WTC11 (cell line): Measurements from ENCODE around the gene CTXN1. TPM values are rescaled to one million over a fixed set of nuclear protein-coding genes. Genes with fewer than 3 reads are reported as not detected.
"Not testable (repeated sequence)": the region's sequence is repeated elsewhere in the genome, so short reads cannot be mapped to it uniquely, and the experiment has no call there.

Source experiments
- ATAC-seq: fragments of 200-7000 bp; cut with Tn5 transposase; 2 replicates; pipeline ENCODE4 v1.10.0; 2021; ENCODE audit warnings: mild to moderate bottlenecking, moderate library complexity
- CTCF ChIA-PET: fragments of 300-600 bp; sonication (Branson Sonifier 250); formaldehyde crosslinking; loops from one replicate; lab custom pipeline; 2021; ENCODE audit warnings: antibody characterized with exemption; lab: Charles Lee
- POLR2A ChIA-PET: fragments of 350-600 bp; sonication (Branson Sonifier 250); formaldehyde crosslinking; loops from one replicate; lab custom pipeline; 2021; ENCODE audit warnings: antibody characterized with exemption; lab: Charles Lee
- DNase-seq: peaks from one replicate; pipeline ENCODE4 v3.0.0; 2021; ENCODE audit warnings: low spot score
- H3K27ac Mint-ChIP-seq: 2 replicates; pipeline ENCODE4 v1.8.0; 2021; ENCODE audit warnings: mixed read lengths
- H3K27me3 Mint-ChIP-seq: 2 replicates; pipeline ENCODE4 v1.8.0; 2021; ENCODE audit warnings: low read depth, mild to moderate bottlenecking, moderate library complexity, mixed read lengths
- H3K36me3 Mint-ChIP-seq: 2 replicates; pipeline ENCODE4 v1.8.0; 2021; ENCODE audit warnings: mixed read lengths
- H3K4me1 Mint-ChIP-seq: 2 replicates; pipeline ENCODE4 v1.8.0; 2022; ENCODE audit warnings: mixed read lengths
- H3K4me3 Mint-ChIP-seq: 2 replicates; pipeline ENCODE4 v1.8.0; 2021; ENCODE audit warnings: mild to moderate bottlenecking, moderate library complexity, mixed read lengths
- H3K9me3 Mint-ChIP-seq: 2 replicates; pipeline ENCODE4 v1.8.0; 2021; ENCODE audit warnings: mixed read lengths
- CTCF ChIP-seq: fragments of 200-600 bp; IDR thresholded peaks from 2 replicates; pipeline ENCODE4 v1.8.0; 2022; ENCODE audit warnings: antibody characterized with exemption
- ELF4 ChIP-seq: sonication (generic); formaldehyde crosslinking; IDR thresholded peaks from 2 replicates; pipeline ENCODE4 v1.8.1; 2022; ENCODE audit warnings: low read depth, mild to moderate bottlenecking, moderate library complexity, missing genetic modification reagents
- KAT7 ChIP-seq: sonication (generic); formaldehyde crosslinking; IDR thresholded peaks from 2 replicates; pipeline ENCODE4 v1.8.1; 2023; ENCODE audit warnings: missing genetic modification reagents, mild to moderate bottlenecking, borderline replicate concordance
- MXD4 ChIP-seq: fragments of 250-450 bp; sonication (Bioruptor Pico); IDR thresholded peaks from 2 replicates; pipeline ENCODE4 v1.8.0; 2021; ENCODE audit warnings: mild to moderate bottlenecking, moderate library complexity, borderline replicate concordance
- NR3C1 ChIP-seq: sonication (generic); formaldehyde crosslinking; conservative IDR thresholded peaks from 2 replicates; pipeline ENCODE4 v1.8.1; 2023; ENCODE audit warnings: low read depth, mild to moderate bottlenecking, missing genetic modification reagents
- SMAD4 ChIP-seq: sonication (generic); formaldehyde crosslinking; IDR thresholded peaks from 2 replicates; pipeline ENCODE4 v1.8.0; 2022; ENCODE audit warnings: mild to moderate bottlenecking, missing genetic modification reagents
- SOX15 ChIP-seq: fragments of 250-450 bp; sonication (Bioruptor Pico); IDR thresholded peaks from 2 replicates; pipeline ENCODE4 v1.9.0; 2021; ENCODE audit warnings: mild to moderate bottlenecking
- SP1 ChIP-seq: sonication (generic); formaldehyde crosslinking; conservative IDR thresholded peaks from 2 replicates; pipeline ENCODE4 v1.8.1; 2022; ENCODE audit warnings: missing genetic modification reagents
- TCF7 ChIP-seq: sonication (generic); formaldehyde crosslinking; IDR thresholded peaks from 2 replicates; pipeline ENCODE4 v1.8.0; 2022; ENCODE audit warnings: mild to moderate bottlenecking, low read depth, missing genetic modification reagents, moderate library complexity
- TEAD1 ChIP-seq: sonication (generic); formaldehyde crosslinking; IDR thresholded peaks from 2 replicates; pipeline ENCODE4 v1.8.0; 2022; ENCODE audit warnings: mild to moderate bottlenecking, missing genetic modification reagents
- ZBTB21 ChIP-seq: sonication (generic); formaldehyde crosslinking; IDR thresholded peaks from 2 replicates; pipeline ENCODE4 v1.8.1; 2023; ENCODE audit warnings: mild to moderate bottlenecking, missing genetic modification reagents, borderline replicate concordance
- ZNF423 ChIP-seq: fragments of 250-450 bp; sonication (Bioruptor Pico); IDR thresholded peaks from 2 replicates; pipeline ENCODE4 v2.1.2; 2022; ENCODE audit warnings: mild to moderate bottlenecking, moderate library complexity
- ZNF532 ChIP-seq: fragments of 250-450 bp; sonication (Bioruptor Pico); IDR thresholded peaks from 2 replicates; pipeline ENCODE4 v1.9.0; 2021; ENCODE audit warnings: mild to moderate bottlenecking, borderline replicate concordance
- total RNA-seq: library from RNA; stranded (reverse); gene quantifications from 3 replicates; pipeline ENCODE4 v1.2.3, GENCODE V29; 2021
- TF ChIP-seq, protein P1 (sequence below): sonication (generic); formaldehyde crosslinking; IDR thresholded peaks from 2 replicates; pipeline ENCODE4 v1.8.1; 2022; ENCODE audit warnings: mild to moderate bottlenecking, moderate library complexity, missing genetic modification reagents
- TF ChIP-seq, protein P2 (sequence below): sonication (generic); formaldehyde crosslinking; IDR thresholded peaks from 2 replicates; pipeline ENCODE4 v1.8.0; 2022; ENCODE audit warnings: mild to moderate bottlenecking, missing genetic modification reagents
- TF ChIP-seq, protein P3 (sequence below): sonication (generic); formaldehyde crosslinking; IDR thresholded peaks from 2 replicates; pipeline ENCODE4 v1.8.0; 2022; ENCODE audit warnings: mild to moderate bottlenecking, missing genetic modification reagents

CTXN1 gene
- total RNA-seq, 1 experiment from 2014 or later: 48.2 TPM

DNA sequence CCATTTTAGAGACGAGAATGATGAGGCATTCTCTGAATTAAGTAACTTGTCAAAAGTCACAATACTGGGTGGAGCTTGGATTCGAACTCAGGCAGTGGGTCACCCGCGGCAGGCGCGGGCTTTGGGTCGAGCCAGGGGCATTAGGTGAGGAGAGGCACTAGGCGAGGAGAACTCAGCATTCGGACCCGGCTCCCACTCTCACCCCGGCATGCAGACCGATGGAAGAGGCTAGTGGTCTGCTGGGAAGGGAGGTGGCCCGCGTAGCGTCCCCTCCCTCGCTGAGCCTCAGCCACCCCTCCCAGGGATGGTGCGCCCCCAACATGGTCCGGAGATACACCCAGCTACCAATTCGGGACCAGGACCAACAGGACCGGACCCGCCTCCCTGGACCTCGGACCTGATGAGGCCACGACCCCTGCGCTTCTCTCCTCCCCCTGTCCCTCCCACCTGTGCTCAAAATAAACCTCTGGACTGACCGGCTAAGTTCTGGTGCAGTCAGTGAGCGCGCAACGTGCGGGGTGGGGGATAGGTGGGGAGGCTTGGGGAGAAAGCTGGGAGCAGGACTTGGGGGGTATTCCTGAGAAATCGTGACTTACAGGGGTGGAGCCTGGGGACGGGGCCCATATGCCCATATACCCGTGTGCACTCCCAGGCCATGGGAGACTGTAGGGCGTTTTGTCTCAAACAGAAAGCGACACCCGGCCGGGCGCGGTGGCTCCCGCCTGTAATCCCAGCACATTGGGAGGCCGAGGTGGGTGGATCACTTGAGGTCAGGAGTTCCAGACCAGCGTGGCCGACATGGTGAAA lies 7.1 kb downstream of the CTXN1 start (continued):
- TF ChIP-seq ZNF532 (CRISPR knock-in tag): no peak
- no peak for TF ChIP-seq ZBTB21 (CRISPR knock-in tag)
- TF ChIP-seq NR3C1 (CRISPR knock-in tag): no peak
- TF ChIP-seq SMAD4: no peak
- TF ChIP-seq MXD4: no peak
- no peak for TF ChIP-seq ELF4
- no peak for TF ChIP-seq SOX15 (CRISPR knock-in tag)
- TF ChIP-seq, protein P1, sequence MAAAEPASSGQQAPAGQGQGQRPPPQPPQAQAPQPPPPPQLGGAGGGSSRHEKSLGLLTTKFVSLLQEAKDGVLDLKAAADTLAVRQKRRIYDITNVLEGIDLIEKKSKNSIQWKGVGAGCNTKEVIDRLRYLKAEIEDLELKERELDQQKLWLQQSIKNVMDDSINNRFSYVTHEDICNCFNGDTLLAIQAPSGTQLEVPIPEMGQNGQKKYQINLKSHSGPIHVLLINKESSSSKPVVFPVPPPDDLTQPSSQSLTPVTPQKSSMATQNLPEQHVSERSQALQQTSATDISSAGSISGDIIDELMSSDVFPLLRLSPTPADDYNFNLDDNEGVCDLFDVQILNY (CRISPR knock-in tag): no peak

DNA sequence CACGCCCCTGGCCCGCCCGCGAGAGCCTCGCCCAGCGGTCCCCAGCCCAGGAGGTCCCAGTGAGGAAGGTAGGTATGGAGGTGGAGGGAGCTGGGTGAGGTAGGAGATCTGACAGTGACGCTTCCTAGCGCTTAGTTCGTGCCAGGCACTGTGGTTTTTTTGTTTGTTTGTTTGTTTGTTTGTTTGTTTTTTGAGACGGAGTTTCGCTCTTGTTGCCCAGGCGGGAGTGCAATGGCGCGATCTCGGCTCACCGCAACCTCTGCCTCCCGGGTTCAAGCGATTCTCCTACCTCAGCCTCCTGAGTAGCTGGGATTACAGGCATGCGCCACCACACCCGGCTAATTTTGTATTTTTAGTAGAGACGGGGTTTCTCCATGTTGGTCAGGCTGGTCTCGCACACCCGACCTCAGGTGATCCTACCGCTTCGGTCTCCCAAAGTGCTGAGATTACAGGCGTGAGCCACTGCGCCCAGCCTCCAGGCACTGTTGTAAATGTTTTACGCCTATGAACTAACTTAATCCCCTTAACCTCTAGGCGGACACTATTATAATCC lies 7.8 kb downstream of the CTXN1 start:
- not testable (repeated sequence) for H3K9me3 Mint-ChIP-seq, H3K27ac Mint-ChIP-seq, H3K36me3 Mint-ChIP-seq, DNase-seq, H3K4me1 Mint-ChIP-seq, ATAC-seq
- ChIA-PET POLR2A (interaction anchor here (1.0 to 1.5 kb wide), 2 partner anchors 49 to 56 kb away, joined by 4 to 6 read pairs; no protein-coding TSS in a partner anchor), CTCF (interaction anchor here (0.7 to 7.2 kb wide), 23 partner anchors 8 to 154 kb away, joined by 3 to 70 read pairs (median 5); partner anchors contain the start of genes EVI5L, LRRC8E, MAP2K7 and PRR36)
- Mint-ChIP-seq H3K4me3 (peak overlapping the region; percentile 63), H3K27me3 (peaks cover 57% of the 10 kb centered on the region)
- peak; percentile 87; the same call in 1 of the 2 replicates for TF ChIP-seq ZNF423 (CRISPR knock-in tag)
- TF ChIP-seq, protein P2, sequence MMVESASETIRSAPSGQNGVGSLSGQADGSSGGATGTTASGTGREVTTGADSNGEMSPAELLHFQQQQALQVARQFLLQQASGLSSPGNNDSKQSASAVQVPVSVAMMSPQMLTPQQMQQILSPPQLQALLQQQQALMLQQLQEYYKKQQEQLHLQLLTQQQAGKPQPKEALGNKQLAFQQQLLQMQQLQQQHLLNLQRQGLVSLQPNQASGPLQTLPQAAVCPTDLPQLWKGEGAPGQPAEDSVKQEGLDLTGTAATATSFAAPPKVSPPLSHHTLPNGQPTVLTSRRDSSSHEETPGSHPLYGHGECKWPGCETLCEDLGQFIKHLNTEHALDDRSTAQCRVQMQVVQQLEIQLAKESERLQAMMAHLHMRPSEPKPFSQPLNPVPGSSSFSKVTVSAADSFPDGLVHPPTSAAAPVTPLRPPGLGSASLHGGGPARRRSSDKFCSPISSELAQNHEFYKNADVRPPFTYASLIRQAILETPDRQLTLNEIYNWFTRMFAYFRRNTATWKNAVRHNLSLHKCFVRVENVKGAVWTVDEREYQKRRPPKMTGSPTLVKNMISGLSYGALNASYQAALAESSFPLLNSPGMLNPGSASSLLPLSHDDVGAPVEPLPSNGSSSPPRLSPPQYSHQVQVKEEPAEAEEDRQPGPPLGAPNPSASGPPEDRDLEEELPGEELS (CRISPR knock-in tag): 0 out of 2 replicates have a peak, but pooled peaks have one; percentile 53

- CTCF ChIA-PET: interaction anchor here (0.6 to 7.2 kb wide), 30 partner anchors 9 to 237 kb away, joined by 3 to 70 read pairs (median 4); partner anchors contain the start of genes EVI5L, LRRC8E, MAP2K7 and PRR36
- POLR2A ChIA-PET: interaction anchor here (1.0 to 1.5 kb wide), 3 partner anchors 9 to 55 kb away, joined by 4 to 6 read pairs (median 4); no protein-coding TSS in a partner anchor
- Mint-ChIP-seq H3K27ac (no peak overlapping the region), H3K4me3 (peak overlapping the region; percentile 77), H3K9me3 (no peaks in the 10 kb centered on the region), H3K4me1 (peaks cover 8% of the 10 kb centered on the region), H3K27me3 (peaks cover 57% of the 10 kb centered on the region), H3K36me3 (no peaks in the 10 kb centered on the region)
- peak; percentile 14 for ATAC-seq
- DNase-seq: peak; percentile 77
- TF ChIP-seq KAT7 (CRISPR knock-in tag): 0 out of 2 replicates have a peak, but pooled peaks have one; percentile 23
- TF ChIP-seq, protein P3, sequence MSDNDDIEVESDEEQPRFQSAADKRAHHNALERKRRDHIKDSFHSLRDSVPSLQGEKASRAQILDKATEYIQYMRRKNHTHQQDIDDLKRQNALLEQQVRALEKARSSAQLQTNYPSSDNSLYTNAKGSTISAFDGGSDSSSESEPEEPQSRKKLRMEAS: peak; percentile 63; the same call in 1 of the 2 replicates
- TF ChIP-seq TEAD1 (CRISPR knock-in tag): 0 out of 2 replicates have a peak, but pooled peaks have one; percentile 17
- TF ChIP-seq CTCF: 0 out of 2 replicates have a peak, but pooled peaks have one; percentile 17
- TF ChIP-seq TCF7 (CRISPR knock-in tag): no peak
- TF ChIP-seq ZNF423 (CRISPR knock-in tag): peak; percentile 37; the same call in 1 of the 2 replicates
- TF ChIP-seq SP1: peak; percentile 32; the same call in 1 of the 2 replicates
- TF ChIP-seq NR3C1 (CRISPR knock-in tag): 0 out of 2 replicates have a peak, but pooled peaks have one; percentile 25
- TF ChIP-seq ZBTB21 (CRISPR knock-in tag): no peak
- TF ChIP-seq, protein P1 (CRISPR knock-in tag): 0 out of 2 replicates have a peak, but pooled peaks have one; percentile 32
Observed at GRCh38 chr19:7917267-7918061, 8.5 kb downstream of the CTXN1 start.
